ENCODE measurements around the gene NEK8. TPM values are rescaled to one million over a fixed set of nuclear protein-coding genes. Genes with fewer than 3 reads are reported as not detected.
"Not testable (repeated sequence)": the region's sequence is repeated elsewhere in the genome, so short reads cannot be mapped to it uniquely, and the experiment has no call there.

Gene NEK8
- total RNA-seq, 1 donor from 2014 or later: 6.7 TPM

- no peak for TF ChIP-seq CTCF (IDR thresholded peaks at IDR 0.05; ENCODE audit: unreplicated experiment)
- Mint-ChIP-seq H3K36me3 (ENCODE audit: low read depth, unreplicated experiment) (peaks cover 7% of the 10 kb centered on the region), H3K4me1 (ENCODE audit: unreplicated experiment) (peaks cover 22% of the 10 kb centered on the region), H3K4me3 (ENCODE audit: unreplicated experiment) (no peak overlapping the region), H3K9me3 (ENCODE audit: unreplicated experiment) (no peaks in the 10 kb centered on the region), H3K27me3 (ENCODE audit: unreplicated experiment) (peaks cover 7% of the 10 kb centered on the region), H3K27ac (ENCODE audit: unreplicated experiment) (no peak overlapping the region)
- DNase-seq (ENCODE audit: low spot score): no peak
Observed at GRCh38 chr17:28773736-28774135, 45.1 kb downstream of the NEK8 start.

GRCh38 chr17:28774206-28774605 is 45.6 kb downstream of the NEK8 start:
- no peak overlapping the region for H3K27ac Mint-ChIP-seq (ENCODE audit: unreplicated experiment)

GRCh38 chr17:28777178-28777577 is 48.6 kb downstream of the NEK8 start:
- TF ChIP-seq CTCF (IDR thresholded peaks at IDR 0.05; ENCODE audit: unreplicated experiment): no peak
- peaks cover 4% of the 10 kb centered on the region for H3K27me3 Mint-ChIP-seq (ENCODE audit: unreplicated experiment)
- H3K9me3 Mint-ChIP-seq (ENCODE audit: unreplicated experiment): no peaks in the 10 kb centered on the region
- no peak overlapping the region for H3K4me3 Mint-ChIP-seq (ENCODE audit: unreplicated experiment)
- H3K4me1 Mint-ChIP-seq (ENCODE audit: unreplicated experiment): peaks cover 21% of the 10 kb centered on the region
- H3K36me3 Mint-ChIP-seq (ENCODE audit: low read depth, unreplicated experiment): peaks cover 9% of the 10 kb centered on the region
- no peak overlapping the region for H3K27ac Mint-ChIP-seq (ENCODE audit: unreplicated experiment)
- DNase-seq (ENCODE audit: low spot score): no peak

More at GRCh38 chr17:28774206-28774605, 45.6 kb downstream of the NEK8 start:
- no peak for TF ChIP-seq CTCF (IDR thresholded peaks at IDR 0.05; ENCODE audit: unreplicated experiment)
- Mint-ChIP-seq H3K36me3 (ENCODE audit: low read depth, unreplicated experiment) (peaks cover 11% of the 10 kb centered on the region), H3K4me3 (ENCODE audit: unreplicated experiment) (no peak overlapping the region), H3K27me3 (ENCODE audit: unreplicated experiment) (peaks cover 7% of the 10 kb centered on the region), H3K9me3 (ENCODE audit: unreplicated experiment) (no peaks in the 10 kb centered on the region), H3K4me1 (ENCODE audit: unreplicated experiment) (peaks cover 26% of the 10 kb centered on the region)
- no peak for DNase-seq (ENCODE audit: low spot score)

- H3K27ac Mint-ChIP-seq (ENCODE audit: unreplicated experiment); H3K9me3 Mint-ChIP-seq (ENCODE audit: unreplicated experiment); H3K27me3 Mint-ChIP-seq (ENCODE audit: unreplicated experiment); DNase-seq (ENCODE audit: low spot score); H3K36me3 Mint-ChIP-seq (ENCODE audit: low read depth, unreplicated experiment); H3K4me3 Mint-ChIP-seq (ENCODE audit: unreplicated experiment): not testable (repeated sequence)
- peaks cover 21% of the 10 kb centered on the region for H3K4me1 Mint-ChIP-seq (ENCODE audit: unreplicated experiment)
Observed at GRCh38 chr17:28779601-28780000, 51.0 kb downstream of the NEK8 start.

GRCh38 chr17:28783161-28783560 is 54.6 kb downstream of the NEK8 start:
- Mint-ChIP-seq H3K27me3 (ENCODE audit: unreplicated experiment) (peaks cover 2% of the 10 kb centered on the region), H3K9me3 (ENCODE audit: unreplicated experiment) (no peaks in the 10 kb centered on the region), H3K4me1 (ENCODE audit: unreplicated experiment) (peaks cover 8% of the 10 kb centered on the region), H3K27ac (ENCODE audit: unreplicated experiment) (no peak overlapping the region), H3K4me3 (ENCODE audit: unreplicated experiment) (no peak overlapping the region), H3K36me3 (ENCODE audit: low read depth, unreplicated experiment) (peaks cover 9% of the 10 kb centered on the region)
- no peak for DNase-seq (ENCODE audit: low spot score)
- TF ChIP-seq CTCF (IDR thresholded peaks at IDR 0.05; ENCODE audit: unreplicated experiment): no peak
